Aorta (tissue), 5 donors: ENCODE results near the gene TSPAN15. TPM values are rescaled to one million over a fixed set of nuclear protein-coding genes. Genes with fewer than 3 reads are reported as not detected.

Source experiments
- ATAC-seq: fragments of 200-7000 bp; cut with Tn5 transposase; one replicate; pipeline ENCODE4 v1.9.1; 2022; ENCODE audit warnings: moderate library complexity; ENCODE audit not compliant: low FRiP score
- DNase-seq, 2 donors: peaks; one replicate each; pipeline ENCODE4 v3.0.0-alpha.2; 2020
- H3K27ac ChIP-seq, 2 donors: one replicate each; pipeline ENCODE4 v1.5.1; 2013; ENCODE audit warnings: low read length in 2 of 2, mild to moderate bottlenecking in 2 of 2, moderate library complexity in 2 of 2, control low read depth in 1 of 2, inconsistent platforms in 1 of 2, low read depth in 1 of 2
- H3K27me3 ChIP-seq, 2 donors: one replicate each; pipeline ENCODE4 v1.6.1; 2013; ENCODE audit warnings: control low read depth in 1 of 2, low read length in 1 of 2, mild to moderate bottlenecking in 1 of 2, moderate library complexity in 1 of 2; ENCODE audit not compliant: insufficient read depth in 2 of 2, control insufficient read depth in 1 of 2
- H3K36me3 ChIP-seq, 2 donors: one replicate each; pipeline ENCODE4 v1.6.1; 2013; ENCODE audit warnings: control low read depth in 1 of 2, low read length in 1 of 2, mild to moderate bottlenecking in 1 of 2; ENCODE audit not compliant: insufficient read depth in 2 of 2, control insufficient read depth in 1 of 2
- H3K4me1 ChIP-seq, 2 donors: one replicate each; pipeline ENCODE4 v1.6.1; 2013; ENCODE audit warnings: low read length in 2 of 2, control low read depth in 1 of 2, mild to moderate bottlenecking in 1 of 2, moderate library complexity in 1 of 2; ENCODE audit not compliant: insufficient read depth in 2 of 2, control insufficient read depth in 1 of 2
- H3K4me3 ChIP-seq, 2 donors: one replicate each; pipeline ENCODE4 v1.5.1; 2013; ENCODE audit warnings: low read length in 2 of 2, control low read depth in 1 of 2, mild to moderate bottlenecking in 1 of 2
- H3K9me3 ChIP-seq: one replicate; pipeline ENCODE4 v1.6.1; 2013; ENCODE audit warnings: mild to moderate bottlenecking, low read length; ENCODE audit not compliant: control insufficient read depth
- WGBS, 2 donors: extraction: QIAGEN DNeasy Blood & Tissue Kit; methylation state at CpG; one replicate each; pipeline ENCODE4 v1.1.7; 2013; 5-methylcytosine and 5-hydroxymethylcytosine counted together
- intact Hi-C, 2 donors: fragments of 100-400 bp; cut with DNase I; formaldehyde crosslinking; loops; one replicate each; pipeline versions ENCODE4 v1.14.2 to v1.15.0; 2022
- polyA plus RNA-seq, 2 donors: library from polyadenylated mRNA; stranded (reverse); fragments of 200-250 nt; gene quantifications; one replicate each; pipeline ENCODE4 v1.2.3, GENCODE V29; 2013
- total RNA-seq, 2 donors: library from RNA; stranded (reverse); fragmentation: NEBNext Ultra II Directional; extraction: Animal tissue kit (Norgen Biotek cat#: 25700); gene quantifications; one replicate each; pipeline ENCODE4 v1.2.1, GENCODE V29; 2021
- donor health status: healthy with polysubstance abuse.
- donor health status: Bipolar disorder and iron deficiency.
- donor health status: DM: no; HTN: no; CAD: no.
- donor health status: DM: no; HTN: no; CAD: no.
- donor health status: DM: yes; HTN: yes; CAD: no.

Gene TSPAN15
- total and polyA plus RNA-seq, 4 donors: 1.8 to 16.8 (median 11.5) TPM

GRCh38 chr10:69490876-69491275, 39.6 kb downstream of the TSPAN15 start:
- Histone ChIP-seq H3K4me1 (no peaks in the 10 kb centered on the region), H3K4me3 (no peak overlapping the region), H3K36me3 (no peaks in the 10 kb centered on the region), H3K27me3 (no peaks in the 10 kb centered on the region), H3K27ac (no peak overlapping the region), H3K9me3 (no peaks in the 10 kb centered on the region)
- no peak for ATAC-seq
- peak in 1 of 2 donors; percentile 41 for DNase-seq
- intact Hi-C loops: no loop called here
- WGBS, 2 donors: 96 to 97% methylated on average over 9 to 10 of the region's 10 CpGs

DNA sequence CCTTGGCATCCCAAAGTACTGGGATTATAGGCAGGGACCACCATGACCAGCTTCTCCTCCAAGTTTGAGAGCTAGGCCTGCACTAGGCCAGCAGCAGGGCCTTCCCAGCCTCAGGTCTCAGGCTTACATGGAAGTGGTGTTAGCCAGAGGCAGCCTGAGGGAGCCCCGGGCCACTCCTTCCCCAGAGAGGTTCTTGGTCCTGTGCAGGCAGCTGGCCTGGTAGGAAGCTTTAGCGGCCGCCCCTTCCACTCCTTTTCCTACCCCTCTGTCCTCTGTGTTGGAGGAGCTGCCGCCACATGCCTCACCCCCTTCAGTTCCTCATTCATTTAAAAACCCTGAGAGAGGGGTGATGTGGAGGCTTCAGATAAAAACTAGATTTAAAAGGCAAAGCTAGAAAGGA, 40.3 kb downstream of the TSPAN15 start:
- no peak overlapping the region for H3K27ac ChIP-seq
- no peak overlapping the region for H3K4me3 ChIP-seq
- no peak for ATAC-seq
- H3K36me3 ChIP-seq: no peaks in the 10 kb centered on the region
- no peaks in the 10 kb centered on the region for H3K4me1 ChIP-seq
- intact Hi-C loops: no loop called here
- no peaks in the 10 kb centered on the region for H3K9me3 ChIP-seq
- H3K27me3 ChIP-seq: no peaks in the 10 kb centered on the region
- DNase-seq: peak in 1 of 2 donors; percentile 50
- 93 to 97% methylated on average over 4 of the region's 4 CpGs for WGBS, 2 donors

DNA sequence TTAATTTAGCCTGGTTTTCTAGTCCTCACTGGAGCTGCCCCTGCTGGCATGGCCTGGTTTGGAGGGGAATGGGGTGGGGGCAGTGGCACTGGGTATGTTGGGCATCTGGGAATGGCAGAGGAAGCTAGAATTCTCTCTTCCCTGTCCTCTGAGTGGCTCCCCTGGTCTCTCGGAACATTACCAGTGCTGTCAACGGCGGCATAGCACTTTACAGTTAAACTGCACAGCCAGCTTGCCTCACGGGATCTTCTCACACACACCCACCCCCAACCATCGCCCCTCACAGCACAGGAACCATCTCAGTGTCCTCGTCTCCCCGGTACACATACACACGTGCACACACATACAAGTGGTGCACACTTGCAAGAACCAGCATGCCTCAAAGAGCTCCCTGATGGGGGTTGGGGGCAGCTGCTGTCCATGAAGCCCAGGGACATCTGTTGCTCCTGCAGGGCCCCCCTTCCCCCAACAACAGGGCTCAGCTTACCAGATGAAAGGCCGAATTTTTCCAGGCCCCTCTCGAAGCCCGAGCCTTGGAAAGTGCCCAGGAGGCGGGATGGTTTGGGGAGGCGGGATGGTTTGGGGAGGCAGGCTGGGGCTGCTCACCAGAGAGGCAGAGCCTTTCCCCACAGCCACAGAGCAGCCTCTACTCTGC, 41.0 kb downstream of the TSPAN15 start:
- no peak overlapping the region for H3K27ac ChIP-seq
- intact Hi-C loops: no loop called here
- no peaks in the 10 kb centered on the region for H3K4me1 ChIP-seq

DNA sequence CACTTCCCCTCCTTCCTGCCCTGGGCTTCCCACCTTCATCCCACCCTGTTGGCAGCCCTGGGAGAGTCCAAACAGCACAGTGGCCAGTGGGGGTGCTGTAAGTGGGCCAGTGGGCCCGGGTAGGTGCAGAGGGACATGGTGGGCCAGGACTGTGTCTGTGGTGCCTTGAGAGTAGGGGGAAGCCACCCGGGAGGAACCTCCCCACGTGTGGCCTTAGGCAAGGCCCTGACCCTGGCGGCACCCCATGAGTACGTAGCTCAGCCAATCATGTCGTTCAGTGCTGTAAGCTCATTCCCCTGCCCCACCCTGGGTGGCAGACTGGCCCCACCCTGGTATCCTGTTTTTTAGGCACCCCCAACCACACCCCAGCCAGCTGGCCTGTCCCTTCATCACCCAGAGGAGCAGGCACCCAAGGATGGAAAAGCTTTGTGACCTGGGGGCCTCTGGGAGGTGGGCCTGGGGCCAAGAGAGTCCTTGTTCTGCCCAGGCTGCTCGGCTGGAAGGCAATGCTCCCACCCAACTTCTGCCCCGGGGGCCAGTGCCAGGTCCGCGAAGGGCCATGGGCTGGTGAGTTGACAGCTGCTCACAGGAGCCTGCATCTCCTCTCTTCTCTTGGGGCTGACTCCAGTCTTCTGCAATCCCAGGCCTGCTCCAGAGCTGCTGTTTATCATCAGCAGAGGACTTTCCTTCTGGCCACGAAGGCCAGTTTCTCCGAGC, 41.6 kb downstream of the TSPAN15 start:
- intact Hi-C loops: no loop called here
- no peaks in the 10 kb centered on the region for H3K9me3 ChIP-seq
- no peak overlapping the region for H3K4me3 ChIP-seq
- H3K27ac ChIP-seq: no peak overlapping the region
- no peaks in the 10 kb centered on the region for H3K27me3 ChIP-seq
- no peaks in the 10 kb centered on the region for H3K36me3 ChIP-seq
- ATAC-seq: no peak
- no peaks in the 10 kb centered on the region for H3K4me1 ChIP-seq
- DNase-seq: peak; percentile 39 to 62
- WGBS, 2 donors: 64 to 73% methylated on average over 12 of the region's 12 CpGs

More for the DNA sequence above, 41.0 kb downstream of the TSPAN15 start:
- Histone ChIP-seq H3K4me3 (no peak overlapping the region), H3K27me3 (no peaks in the 10 kb centered on the region), H3K36me3 (no peaks in the 10 kb centered on the region), H3K9me3 (no peaks in the 10 kb centered on the region)
- ATAC-seq (no peak), DNase-seq (peak in 1 of 2 donors; percentile 40)
- WGBS, 2 donors: 81 to 88% methylated on average over 13 of the region's 13 CpGs

DNA sequence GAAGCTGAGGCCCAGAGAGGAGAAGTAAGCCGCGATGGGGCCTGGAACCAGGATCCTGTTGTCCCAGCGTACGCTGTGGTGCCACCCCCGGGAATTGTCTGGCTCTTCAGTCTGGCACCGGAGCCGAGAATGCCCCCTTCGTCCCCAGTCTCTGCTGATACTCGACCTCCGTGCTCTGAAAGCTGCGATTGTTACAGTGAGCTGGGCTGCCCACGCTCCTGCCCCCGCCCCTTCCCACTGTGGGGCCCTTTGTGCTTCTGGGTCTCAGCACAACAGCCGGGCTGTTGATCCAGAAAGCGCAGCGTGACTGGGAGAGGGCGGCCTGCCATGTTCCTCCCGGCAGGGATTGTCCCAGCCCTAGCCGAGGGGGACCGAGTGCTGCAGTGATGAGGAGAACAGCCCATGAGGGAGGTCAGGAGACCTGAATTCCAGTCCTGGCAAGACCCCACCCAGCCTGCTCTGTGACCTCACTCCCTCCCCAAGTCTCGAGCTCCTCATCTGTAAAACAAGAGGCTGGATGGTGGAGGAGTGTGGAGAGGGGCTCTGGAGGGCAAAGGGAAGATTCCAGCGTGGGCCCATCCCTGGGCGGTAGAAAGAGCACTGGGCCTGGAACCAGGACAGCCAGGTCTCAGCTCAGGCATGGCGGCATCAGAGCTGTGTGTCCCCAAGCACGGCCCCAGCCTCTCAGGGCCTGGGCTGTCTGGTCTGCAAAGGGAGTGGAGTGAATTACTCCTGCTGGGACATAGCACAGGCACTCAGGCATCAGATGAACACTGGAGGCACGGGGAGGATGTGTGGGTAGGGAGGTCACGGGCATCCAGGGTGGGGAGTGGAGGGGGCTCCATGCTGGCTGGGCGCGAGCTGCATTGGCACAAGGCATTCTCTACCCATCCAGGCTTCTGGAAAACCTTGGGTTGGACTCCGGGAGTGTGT, 43.6 kb downstream of the TSPAN15 start:
- ATAC-seq (no peak), DNase-seq (peak; percentile 33 to 72)
- Histone ChIP-seq H3K4me1 (no peaks in the 10 kb centered on the region), H3K4me3 (no peak overlapping the region), H3K27ac (no peak overlapping the region), H3K27me3 (no peaks in the 10 kb centered on the region), H3K36me3 (no peaks in the 10 kb centered on the region), H3K9me3 (no peaks in the 10 kb centered on the region)
- 88 to 90% methylated on average over 30 of the region's 30 CpGs for WGBS, 2 donors
- intact Hi-C loops: loop anchor here in 1 of 2 donors (5.0 kb wide), 1 partner anchor 43 kb away; the partner anchor contains the start of gene TSPAN15

GRCh38 chr10:69495666-69496065, 44.4 kb downstream of the TSPAN15 start:
- ATAC-seq (no peak), DNase-seq (no peak)
- H3K4me1 ChIP-seq: no peaks in the 10 kb centered on the region
- H3K9me3 ChIP-seq: no peaks in the 10 kb centered on the region
- no peaks in the 10 kb centered on the region for H3K36me3 ChIP-seq
- H3K27me3 ChIP-seq: no peaks in the 10 kb centered on the region
- intact Hi-C loops: loop anchor here in 1 of 2 donors (5.0 kb wide), 1 partner anchor 43 kb away; the partner anchor contains the start of gene TSPAN15
- no peak overlapping the region for H3K27ac ChIP-seq
- WGBS, 2 donors: 92 to 97% methylated on average over 3 of the region's 3 CpGs
- no peak overlapping the region for H3K4me3 ChIP-seq

- DNase-seq (peak; percentile 59 to 70), ATAC-seq (peak; percentile 24)
- Histone ChIP-seq H3K9me3 (no peaks in the 10 kb centered on the region), H3K27ac (no peak overlapping the region), H3K4me1 (no peaks in the 10 kb centered on the region), H3K36me3 (no peaks in the 10 kb centered on the region), H3K27me3 (no peaks in the 10 kb centered on the region), H3K4me3 (no peak overlapping the region)
- 21 to 29% methylated on average over 6 of the region's 6 CpGs for WGBS, 2 donors
- intact Hi-C loops: loop anchor here in 1 of 2 donors (5.0 kb wide), 1 partner anchor 44 kb away; the partner anchor contains the start of gene TSPAN15
Observed at GRCh38 chr10:69496352-69497230, 45.3 kb downstream of the TSPAN15 start.

GRCh38 chr10:69497231-69497561, 45.9 kb downstream of the TSPAN15 start:
- Histone ChIP-seq H3K27me3 (no peaks in the 10 kb centered on the region), H3K36me3 (no peaks in the 10 kb centered on the region), H3K9me3 (no peaks in the 10 kb centered on the region), H3K4me1 (no peaks in the 10 kb centered on the region), H3K27ac (no peak overlapping the region), H3K4me3 (no peak overlapping the region)
- no peak for ATAC-seq
- DNase-seq: no peak
- 56 to 65% methylated on average over 5 of the region's 5 CpGs for WGBS, 2 donors
- intact Hi-C loops: loop anchor here in 1 of 2 donors (5.0 kb wide), 1 partner anchor 45 kb away; the partner anchor contains the start of gene TSPAN15
